Cerebellar nuclear complex (tissue), 1 donor: Measurements from ENCODE around the gene CLDN16.

Source experiments
- DNase-seq, 2 experiments: peaks; one replicate each; lab custom pipeline; 2025; lab: John Stamatoyannopoulos, UW

CLDN16 gene, protein sequence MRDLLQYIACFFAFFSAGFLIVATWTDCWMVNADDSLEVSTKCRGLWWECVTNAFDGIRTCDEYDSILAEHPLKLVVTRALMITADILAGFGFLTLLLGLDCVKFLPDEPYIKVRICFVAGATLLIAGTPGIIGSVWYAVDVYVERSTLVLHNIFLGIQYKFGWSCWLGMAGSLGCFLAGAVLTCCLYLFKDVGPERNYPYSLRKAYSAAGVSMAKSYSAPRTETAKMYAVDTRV

DNA sequence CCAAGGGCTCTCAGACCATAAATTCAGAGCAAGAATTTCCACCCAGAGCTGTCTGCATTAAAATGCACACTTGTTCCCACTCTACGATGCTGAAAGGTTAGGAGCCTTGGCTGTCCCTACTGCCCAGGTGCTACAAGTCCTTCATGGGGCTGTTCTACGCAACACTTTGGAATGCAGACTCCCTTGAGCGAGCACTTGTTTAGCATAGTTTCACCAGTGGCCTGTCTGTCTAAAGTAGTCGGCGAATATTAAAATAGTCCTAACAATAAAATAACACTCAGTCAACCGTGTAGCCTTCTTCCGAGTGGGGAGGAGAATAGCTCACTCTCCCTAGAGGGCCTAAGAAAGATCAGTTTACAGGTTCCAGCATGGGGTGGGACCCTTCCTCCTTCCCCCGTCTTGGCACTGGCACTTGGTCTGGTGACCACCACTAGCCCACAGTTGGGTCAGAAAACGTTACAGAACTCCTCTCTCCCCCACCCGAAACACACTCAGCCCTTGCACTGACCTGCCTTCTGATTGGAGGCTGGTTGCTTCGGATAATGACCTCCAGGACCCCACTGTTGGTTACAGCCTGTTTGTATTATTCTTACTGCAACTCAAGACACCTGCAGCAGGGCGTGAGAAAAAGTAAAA, at the start of gene CLDN16:
TSS of gene CLDN16 (plus strand) at position 586 of the 636 bp plus-strand sequence. CDS start 167 bp downstream, outside the sequence.
- DNase-seq = no peak

DNA sequence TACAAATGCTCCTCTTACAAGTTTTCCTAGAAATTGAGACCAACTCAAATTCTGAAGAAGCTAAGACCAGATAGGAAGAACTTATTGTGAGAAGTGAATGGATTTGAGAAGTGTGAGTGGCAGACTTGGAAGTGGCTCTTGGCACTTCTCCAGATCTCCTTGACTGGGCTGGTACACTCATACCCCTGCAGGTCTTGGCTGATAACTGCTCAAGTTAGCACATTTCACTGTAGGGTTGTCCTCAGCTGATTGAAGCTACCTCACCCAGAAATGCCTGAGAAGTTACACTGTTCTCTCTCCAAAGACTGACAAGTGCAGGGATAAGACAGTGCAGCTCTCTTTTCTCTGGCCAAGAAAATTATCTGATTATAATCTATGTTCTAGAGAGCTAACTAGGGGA, 49.2 kb upstream of the CLDN16 start:
- DNase-seq = no peak

DNA sequence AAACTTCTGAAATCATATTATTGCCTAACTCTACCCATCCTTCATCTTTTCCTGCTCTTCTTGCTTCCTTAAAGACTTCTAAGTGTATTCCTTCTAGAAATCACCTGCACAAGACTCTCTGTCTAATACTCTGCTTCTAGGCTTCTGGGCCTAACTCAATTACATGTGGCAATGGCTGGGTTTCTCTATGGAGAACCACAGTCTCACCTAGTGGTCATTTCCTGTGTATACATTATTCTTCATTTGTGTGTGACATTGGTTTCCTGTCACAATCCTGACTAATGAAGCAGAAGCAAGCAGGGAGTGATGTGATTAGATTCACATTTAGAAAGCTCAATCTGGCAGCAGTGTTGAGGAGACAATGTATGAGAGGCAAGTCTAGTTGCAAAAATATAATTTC, 48.8 kb upstream of the CLDN16 start:
- no peak for DNase-seq

DNA sequence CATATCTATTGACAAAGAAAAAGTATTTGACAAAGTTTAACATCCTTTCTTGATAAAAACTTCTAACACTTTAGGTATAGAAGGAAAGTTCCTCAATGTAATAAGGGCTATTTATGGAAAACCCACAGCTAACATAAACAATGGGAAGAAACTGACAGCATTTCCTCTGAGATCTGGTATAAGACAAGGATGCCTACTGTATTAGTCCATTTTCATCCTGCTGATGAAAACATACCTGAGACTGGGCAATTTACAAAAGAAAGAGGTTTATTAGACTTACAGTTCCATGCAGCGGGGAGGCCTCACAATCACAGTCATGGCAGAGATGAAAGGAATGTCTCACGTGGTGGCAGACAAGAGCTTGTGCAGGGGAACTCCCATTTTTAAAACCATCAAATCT, 47.9 kb upstream of the CLDN16 start:
- no peak for DNase-seq

DNA sequence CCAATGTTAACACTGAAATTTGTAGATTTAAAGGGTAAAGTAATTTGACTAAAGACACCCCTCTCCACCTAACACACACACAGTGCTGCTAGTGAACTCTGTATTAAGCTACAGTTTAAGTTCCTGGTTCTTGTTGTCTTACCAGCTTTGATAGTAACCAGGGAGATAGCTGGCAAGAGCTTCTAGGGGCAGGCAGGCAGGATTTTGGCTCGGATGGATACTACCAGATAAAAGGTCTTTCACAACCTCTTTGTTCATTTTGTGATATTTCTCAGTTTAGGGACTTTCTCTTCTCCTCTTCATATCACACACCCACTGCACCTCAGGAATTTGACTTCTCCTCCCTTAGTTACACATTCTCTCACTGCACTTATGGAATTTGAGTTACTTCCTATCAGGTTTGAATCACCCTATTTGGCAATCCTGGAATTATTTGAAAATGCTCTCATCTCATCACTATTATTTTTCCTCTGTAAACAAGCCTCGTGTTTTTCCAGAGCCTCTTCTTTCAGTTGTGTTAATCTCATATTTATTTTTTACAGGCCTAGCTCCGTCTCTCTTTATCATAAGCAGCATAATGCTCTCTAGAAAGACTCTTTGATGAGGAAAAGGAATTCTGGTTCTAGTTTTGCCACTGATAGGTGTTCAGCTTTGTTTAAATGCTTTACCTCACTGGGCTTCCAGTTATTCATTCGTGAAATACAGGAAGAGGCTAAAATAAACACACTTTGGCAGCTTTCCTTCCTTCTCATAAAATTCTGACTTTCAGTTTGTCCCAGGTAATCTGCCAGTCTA, 42.7 kb upstream of the CLDN16 start:
- no peak for DNase-seq

DNA sequence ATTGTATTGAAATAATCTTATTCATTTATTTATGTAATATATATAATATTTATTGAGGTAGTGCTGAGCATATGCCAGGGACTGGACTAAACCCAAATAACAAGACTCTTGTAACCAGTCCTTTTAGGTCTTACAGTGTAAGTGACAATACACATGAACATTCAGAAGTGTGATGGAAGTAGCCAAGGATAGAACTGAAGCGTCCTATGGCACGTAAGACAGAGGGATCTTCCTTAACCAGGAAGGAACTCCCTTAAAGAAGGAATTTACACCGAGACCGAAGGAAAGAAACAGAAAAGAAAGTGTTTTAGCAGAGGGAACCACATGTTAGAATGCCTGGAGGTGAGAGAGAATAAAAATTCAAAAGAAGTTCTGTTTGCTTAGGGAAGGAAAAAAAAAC, 42.1 kb upstream of the CLDN16 start:
- DNase-seq = no peak

DNA sequence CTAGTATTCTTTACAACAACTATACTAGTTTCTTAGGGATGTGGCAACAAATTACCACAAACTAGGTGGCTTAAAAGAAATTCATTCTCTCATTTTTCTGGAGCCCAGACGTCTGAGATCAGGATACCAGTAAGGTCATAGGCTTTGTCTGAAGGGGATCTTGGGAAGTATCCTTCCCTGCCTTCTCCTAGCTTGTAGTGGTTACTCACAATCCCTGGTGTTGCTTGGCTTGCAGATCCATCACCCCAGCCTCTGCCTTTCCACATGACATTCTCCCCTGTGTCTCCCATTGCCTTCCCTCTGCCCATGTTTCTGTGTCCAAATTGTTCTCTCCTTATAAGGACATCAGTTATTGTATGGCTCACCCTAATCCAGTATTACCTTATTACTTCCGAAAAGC, 41.4 kb upstream of the CLDN16 start:
- no peak for DNase-seq

DNA sequence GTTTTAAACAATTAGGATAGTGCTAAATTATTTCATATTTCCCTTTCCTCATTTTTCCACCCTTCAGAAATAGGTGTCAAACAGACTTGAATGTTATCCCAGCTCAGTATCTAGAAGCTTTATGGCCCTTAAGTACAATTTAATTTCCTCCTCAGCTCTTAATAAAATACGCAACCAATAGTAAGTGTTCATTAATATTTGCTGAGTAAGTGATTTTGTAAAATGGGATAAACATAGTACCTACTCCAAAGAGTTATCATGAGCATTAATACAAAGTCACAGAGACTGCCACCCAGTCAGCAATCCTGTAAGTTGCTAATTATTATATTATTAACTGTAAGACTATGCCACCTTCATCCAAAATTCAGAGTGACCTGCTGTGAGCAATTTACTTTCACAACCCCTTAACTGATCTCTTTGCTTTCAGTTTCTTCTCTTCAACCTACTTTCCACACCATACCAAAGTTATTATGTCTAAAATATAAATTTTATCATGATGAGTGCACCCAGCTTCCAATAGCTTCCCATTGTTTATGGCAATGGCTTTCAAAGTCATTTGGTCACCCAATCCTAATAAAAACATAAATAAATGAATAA, 35.0 kb upstream of the CLDN16 start:
- no peak for DNase-seq

DNA sequence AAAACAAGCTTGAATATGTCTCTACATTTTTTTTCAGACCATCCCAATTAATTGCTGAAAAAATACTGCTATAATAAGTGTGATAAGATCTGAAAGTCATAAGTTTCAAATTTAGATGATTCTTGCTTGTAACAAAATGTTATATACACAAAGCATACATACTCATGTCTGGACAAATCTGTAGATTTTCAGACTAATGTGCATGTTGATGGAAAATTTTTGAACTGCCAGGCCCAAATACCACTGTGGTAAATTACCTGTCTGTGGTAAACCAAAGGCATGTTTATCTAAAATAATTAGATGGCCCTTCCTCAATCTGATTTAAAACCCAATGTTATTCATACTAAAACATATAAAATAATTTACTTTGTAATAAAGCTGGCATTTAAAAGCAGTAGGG, 31.7 kb upstream of the CLDN16 start:
- no peak for DNase-seq

DNA sequence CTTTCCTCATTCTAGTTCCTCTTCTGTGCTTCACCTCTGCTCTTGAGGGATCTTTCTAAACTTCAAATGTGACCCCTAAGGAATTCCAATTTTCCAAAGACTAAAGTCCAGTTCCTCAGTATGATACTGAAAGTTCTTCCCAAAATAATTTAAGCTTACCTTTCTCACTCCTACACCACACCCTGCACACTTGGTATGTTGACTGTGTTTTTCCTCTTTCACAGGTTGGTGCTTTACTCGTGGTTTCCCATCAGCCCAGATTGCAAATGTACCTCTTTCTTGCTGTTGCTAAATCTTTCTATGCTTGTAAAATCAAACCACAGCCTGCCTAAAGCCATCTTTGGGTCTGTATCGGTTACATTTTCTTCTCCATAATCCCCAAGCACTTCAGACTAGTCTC, 30.5 kb upstream of the CLDN16 start:
- DNase-seq = no peak

DNA sequence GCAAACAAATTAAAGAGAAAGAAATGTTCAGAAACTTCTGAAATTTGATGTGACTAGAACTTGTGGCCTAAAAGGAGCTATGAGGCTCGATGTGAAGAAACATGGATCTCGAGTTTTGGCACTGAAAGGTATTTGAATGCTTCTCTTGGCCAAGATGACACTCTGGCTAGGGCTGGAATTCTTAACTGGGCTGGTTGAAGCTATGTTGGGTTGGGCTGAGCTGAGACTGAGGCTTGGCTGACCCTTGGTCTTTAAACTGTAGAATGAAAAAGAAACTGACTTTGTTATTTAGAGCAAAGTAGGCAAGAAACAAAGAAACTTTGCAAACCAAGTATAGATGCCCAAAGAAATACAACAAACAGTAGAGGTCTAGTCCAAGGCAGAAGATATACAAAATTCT, 28.1 kb upstream of the CLDN16 start:
- DNase-seq = no peak

DNA sequence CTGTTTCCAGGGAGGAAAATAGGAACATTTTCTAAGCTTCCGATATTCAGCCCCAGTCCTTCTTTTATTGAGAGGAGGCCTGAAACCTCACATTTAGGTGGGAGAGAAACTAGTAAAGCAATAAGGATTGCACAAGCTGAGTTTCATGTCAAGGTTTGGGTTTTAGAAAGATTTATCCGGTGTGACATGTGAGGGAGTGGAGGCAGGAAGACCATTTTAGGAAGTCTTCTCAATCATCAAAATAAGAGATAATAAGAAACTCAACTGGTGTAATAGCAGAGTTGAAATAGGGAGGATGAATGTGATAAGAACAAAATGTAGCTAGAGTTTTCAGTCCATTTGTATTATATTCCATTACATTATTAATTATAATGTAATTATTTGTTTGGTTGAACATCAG, 27.7 kb upstream of the CLDN16 start:
- DNase-seq = no peak

DNA sequence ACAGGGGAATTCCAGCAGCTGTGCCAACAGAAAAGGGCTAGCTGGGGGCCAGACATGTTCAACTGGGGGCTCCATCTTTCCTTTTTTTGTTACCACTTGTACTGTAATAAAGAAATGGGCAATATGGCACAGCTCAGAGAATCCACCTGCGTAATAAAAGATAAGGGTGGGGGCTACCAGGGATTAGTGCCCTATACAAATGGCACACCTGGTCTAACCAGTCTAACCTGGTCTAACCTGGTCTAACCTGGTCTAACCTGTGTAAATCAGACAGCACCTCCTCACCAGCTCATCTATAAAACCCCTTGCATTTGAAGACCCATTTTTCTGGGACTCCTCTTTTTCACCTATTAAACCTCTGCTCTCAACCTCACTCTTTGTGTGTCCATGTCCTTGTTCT, 26.2 kb upstream of the CLDN16 start:
- DNase-seq = no peak

DNA sequence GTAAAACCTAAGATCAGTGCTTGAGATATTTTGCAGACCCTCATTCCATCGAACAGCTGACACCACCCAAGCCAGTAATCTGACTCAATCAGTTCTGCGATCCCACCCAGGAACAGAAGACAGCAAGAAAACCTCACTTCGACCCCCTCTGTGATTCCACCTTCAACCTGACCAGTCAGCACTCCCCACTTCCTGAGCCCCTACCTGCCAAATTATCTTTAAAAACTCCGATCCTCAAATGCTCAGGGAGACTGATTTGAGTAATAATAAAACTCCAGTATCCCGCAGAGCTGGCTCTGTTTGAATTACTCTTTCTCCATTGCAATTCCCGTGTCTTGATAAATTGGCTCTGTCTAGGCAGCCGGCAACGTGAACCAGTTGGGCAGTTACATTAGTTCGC, 25.7 kb upstream of the CLDN16 start:
- no peak for DNase-seq

DNA sequence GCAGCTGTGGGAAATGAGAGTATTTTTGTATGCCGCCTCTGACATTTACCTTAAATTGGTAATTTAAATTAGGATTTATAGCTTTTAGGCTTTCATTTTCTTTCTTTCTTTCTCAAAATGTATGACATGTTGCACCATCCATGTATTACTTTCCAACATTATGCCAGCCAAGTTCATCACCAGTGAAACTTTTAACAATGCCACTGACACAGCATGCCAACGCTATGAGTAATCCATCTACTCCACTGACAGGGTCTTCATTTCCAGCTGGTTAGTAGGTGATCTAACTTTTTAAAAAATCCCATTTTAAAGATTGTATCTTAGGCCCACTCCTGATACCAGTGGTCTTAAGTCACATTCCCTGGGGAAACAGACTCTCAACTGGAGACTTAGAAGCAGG, 21.8 kb upstream of the CLDN16 start:
- no peak for DNase-seq

DNA sequence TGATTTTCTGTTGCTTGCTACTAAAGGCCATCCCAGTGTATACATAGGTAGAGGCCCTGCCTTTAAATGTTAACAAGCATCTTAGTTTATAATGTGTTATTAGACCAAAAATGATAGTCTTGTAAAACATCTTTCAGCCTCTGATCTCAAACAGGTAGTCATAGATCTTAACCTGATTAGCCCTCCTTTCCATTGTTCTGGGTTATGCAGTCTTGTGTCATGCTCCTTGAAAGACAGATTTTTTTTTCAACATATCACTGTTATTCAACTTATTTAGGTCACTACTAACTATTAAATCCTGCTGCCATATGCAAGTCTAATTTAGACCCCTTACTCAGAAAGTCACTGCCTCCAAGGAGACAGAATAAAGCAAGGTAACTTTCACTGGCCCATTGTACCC, 19.1 kb upstream of the CLDN16 start:
- no peak for DNase-seq

DNA sequence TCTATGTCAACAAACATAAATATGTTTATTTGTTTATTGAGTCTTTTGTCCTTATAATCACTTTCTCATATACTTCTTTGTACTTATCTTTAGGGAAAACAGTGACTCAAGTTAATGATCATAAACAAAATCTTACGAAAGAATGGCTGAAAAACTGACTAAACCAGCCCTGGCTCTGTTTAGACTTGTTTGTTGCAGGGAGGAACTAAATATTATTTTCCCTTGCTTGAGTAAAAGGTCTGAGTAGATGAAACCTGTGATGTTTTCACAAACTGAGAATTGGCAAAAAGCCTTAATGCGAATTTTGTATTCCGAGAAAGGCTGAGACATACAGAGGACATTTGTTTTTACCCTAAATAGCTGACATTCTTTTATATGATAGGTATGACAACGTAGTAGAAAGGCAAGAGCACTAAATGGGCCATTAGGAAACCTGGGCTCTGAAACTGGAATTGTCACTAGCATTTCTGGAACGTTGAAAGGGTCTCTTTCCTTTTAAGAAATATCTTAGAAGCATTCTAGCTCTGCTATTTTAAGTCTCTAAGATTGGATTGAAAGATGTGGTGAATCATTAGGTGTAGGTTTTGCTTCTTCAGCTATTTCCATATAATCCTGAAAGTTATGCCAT, 18.2 kb upstream of the CLDN16 start:
- DNase-seq = no peak

DNA sequence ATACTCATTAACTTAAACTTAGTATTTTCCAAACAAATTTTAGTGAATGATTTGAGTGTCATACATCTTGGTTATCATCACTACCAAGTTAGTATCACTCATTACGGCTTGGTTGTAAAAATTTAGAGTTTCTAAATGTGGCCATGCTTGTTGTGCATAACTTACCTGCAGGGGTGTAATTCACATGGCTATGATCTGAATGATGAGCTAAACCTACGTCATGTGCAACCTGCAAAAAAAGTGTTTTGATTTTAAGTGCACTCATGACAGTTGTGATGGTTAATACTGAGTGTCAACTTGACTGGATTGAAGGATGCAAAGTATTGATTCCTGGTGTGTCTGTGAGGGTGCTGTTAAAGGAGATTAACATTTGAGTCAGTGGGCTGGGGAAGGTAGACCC, 17.6 kb upstream of the CLDN16 start:
- DNase-seq = no peak

DNA sequence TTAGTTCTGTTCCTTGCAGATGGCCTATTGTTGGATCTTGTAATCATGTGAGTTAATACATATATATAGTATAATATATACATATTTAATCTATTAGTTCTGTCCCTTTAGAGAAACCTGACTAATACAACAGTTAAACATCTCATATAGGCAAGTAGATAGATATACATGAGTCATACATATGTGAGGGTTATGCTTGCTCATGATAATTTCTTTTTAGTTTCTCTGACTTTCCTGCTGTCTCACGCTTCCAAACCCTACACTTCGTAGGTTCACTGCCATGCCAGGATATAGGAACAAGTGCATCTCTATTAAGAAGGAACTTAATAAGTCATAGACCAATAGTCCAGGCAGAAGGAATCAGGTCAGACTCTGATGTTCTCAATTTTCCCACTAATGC, 16.8 kb upstream of the CLDN16 start:
- DNase-seq = no peak

DNA sequence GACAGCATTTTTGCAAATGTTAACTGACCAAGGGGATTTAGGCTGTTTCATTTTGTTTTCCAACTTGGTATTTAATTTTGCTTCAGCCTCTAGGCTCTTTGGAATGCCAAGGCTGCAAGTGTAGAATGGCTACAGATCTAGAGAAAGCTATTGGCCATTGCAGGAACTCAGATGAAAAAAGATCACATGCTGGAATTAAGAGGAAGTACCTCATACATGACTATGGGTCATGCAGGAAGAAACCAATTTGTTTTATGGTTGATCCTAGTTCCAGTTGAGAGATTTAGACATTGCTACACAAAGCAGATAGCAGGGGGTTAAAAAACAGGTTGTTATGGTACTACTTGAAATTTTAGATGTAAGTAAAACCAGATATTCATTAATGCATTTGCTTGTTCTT, 12.7 kb upstream of the CLDN16 start:
- no peak for DNase-seq

DNA sequence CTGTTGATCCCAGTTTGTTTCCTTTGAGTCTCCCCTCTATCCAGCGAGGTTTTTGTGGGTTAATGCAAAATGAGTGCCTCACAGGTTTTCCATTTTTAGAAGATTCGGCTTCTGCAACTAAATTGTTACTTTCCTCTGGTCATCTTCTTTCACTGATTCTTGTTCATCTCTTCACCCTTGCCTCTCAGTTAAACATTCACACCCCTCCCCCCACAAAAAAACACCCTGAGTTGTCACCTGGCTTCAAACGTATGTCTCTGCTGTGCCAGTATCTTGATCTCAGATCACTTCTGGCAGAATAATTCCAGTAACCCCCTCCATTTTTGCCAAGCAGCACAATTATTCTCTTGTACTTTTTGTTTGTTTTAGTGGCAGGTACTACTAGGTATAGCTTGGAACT, 12.3 kb upstream of the CLDN16 start:
- no peak for DNase-seq

DNA sequence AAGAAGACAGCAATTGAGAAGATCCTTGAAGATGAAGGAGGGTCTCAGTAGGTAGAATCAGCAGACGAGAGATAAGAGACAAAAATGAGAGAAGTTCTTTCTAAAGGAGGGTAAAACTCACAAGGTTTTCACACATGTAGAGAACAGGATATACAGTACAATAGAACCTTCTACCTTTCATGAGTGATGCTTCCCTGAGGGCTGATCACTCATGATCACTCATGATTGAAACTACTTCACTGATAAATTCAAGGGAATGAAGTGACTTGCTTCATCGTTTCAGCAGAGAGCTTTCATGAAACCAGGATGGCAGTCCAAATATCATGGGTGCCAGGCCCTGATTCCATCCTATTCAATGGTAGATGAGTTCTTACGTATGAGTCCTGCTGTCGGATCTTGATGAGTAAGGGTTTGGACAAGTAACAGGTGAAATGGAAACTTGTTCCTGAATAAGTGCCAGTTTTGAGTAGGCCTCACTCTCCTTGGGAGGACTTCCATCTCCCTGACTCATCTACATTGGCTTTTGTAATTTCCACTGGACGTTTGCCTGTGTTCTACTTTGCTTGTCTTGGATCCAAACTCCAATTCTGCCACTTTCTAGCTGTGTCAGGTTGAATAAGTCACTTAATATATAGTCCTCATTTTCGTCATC, 9.6 kb upstream of the CLDN16 start:
- no peak for DNase-seq
